ENCODE data around the gene RGSL1.
"Not testable (repeated sequence)": the region's sequence is repeated elsewhere in the genome, so short reads cannot be mapped to it uniquely, and the experiment has no call there.

The RGSL1 gene

GRCh38 chr1:182442333-182442732 lies 7.6 kb upstream of the RGSL1 start:
- TF ChIP-seq CTCF (IDR thresholded peaks at IDR 0.05; ENCODE audit: poor library complexity, severe bottlenecking) = no peak
- ATAC-seq (ENCODE audit: low read depth) = no peak
- Histone ChIP-seq H3K27ac (ENCODE audit: poor library complexity, severe bottlenecking) (no peak overlapping the region), H3K9me3 (ENCODE audit: severe bottlenecking) (no peaks in the 10 kb centered on the region), H3K4me3 (ENCODE audit: severe bottlenecking) (no peak overlapping the region), H3K4me1 (ENCODE audit: insufficient read depth, poor library complexity, severe bottlenecking) (no peaks in the 10 kb centered on the region), H3K36me3 (ENCODE audit: low read depth) (no peaks in the 10 kb centered on the region), H3K27me3 (ENCODE audit: insufficient read depth, poor library complexity, severe bottlenecking) (no peaks in the 10 kb centered on the region)
- no peak for DNase-seq (ENCODE audit: low spot score)

- no peak for TF ChIP-seq CTCF (IDR thresholded peaks at IDR 0.05; ENCODE audit: poor library complexity, severe bottlenecking)
- H3K4me1 ChIP-seq (ENCODE audit: insufficient read depth, poor library complexity, severe bottlenecking) = no peaks in the 10 kb centered on the region
- no peaks in the 10 kb centered on the region for H3K27me3 ChIP-seq (ENCODE audit: insufficient read depth, poor library complexity, severe bottlenecking)
- no peaks in the 10 kb centered on the region for H3K9me3 ChIP-seq (ENCODE audit: severe bottlenecking)
- no peak overlapping the region for H3K4me3 ChIP-seq (ENCODE audit: severe bottlenecking)
- no peaks in the 10 kb centered on the region for H3K36me3 ChIP-seq (ENCODE audit: low read depth)
- no peak overlapping the region for H3K27ac ChIP-seq (ENCODE audit: poor library complexity, severe bottlenecking)
- DNase-seq (ENCODE audit: low spot score) (no peak), ATAC-seq (ENCODE audit: low read depth) (no peak)
Observed at GRCh38 chr1:182444497-182444896, 5.4 kb upstream of the RGSL1 start.

- H3K27ac ChIP-seq (ENCODE audit: poor library complexity, severe bottlenecking) = no peak overlapping the region
- DNase-seq (ENCODE audit: low spot score) (no peak), ATAC-seq (ENCODE audit: low read depth) (peak; percentile 54; the same call in 1 of the 3 replicates)
- no peak overlapping the region for H3K4me3 ChIP-seq (ENCODE audit: severe bottlenecking)
- no peaks in the 10 kb centered on the region for H3K36me3 ChIP-seq (ENCODE audit: low read depth)
- TF ChIP-seq CTCF (IDR thresholded peaks at IDR 0.05; ENCODE audit: poor library complexity, severe bottlenecking) = peak; percentile 76
- H3K9me3 ChIP-seq (ENCODE audit: severe bottlenecking) = no peaks in the 10 kb centered on the region
- no peaks in the 10 kb centered on the region for H3K4me1 ChIP-seq (ENCODE audit: insufficient read depth, poor library complexity, severe bottlenecking)
- H3K27me3 ChIP-seq (ENCODE audit: insufficient read depth, poor library complexity, severe bottlenecking) = no peaks in the 10 kb centered on the region
Observed at GRCh38 chr1:182446033-182446669, 3.8 kb upstream of the RGSL1 start.

GRCh38 chr1:182447124-182447523 lies 2.8 kb upstream of the RGSL1 start:
- H3K9me3 ChIP-seq (ENCODE audit: severe bottlenecking); H3K36me3 ChIP-seq (ENCODE audit: low read depth); ATAC-seq (ENCODE audit: low read depth); H3K27me3 ChIP-seq (ENCODE audit: insufficient read depth, poor library complexity, severe bottlenecking); DNase-seq (ENCODE audit: low spot score); H3K4me1 ChIP-seq (ENCODE audit: insufficient read depth, poor library complexity, severe bottlenecking); H3K4me3 ChIP-seq (ENCODE audit: severe bottlenecking); H3K27ac ChIP-seq (ENCODE audit: poor library complexity, severe bottlenecking): not testable (repeated sequence)

GRCh38 chr1:182447660-182448059 lies 2.3 kb upstream of the RGSL1 start:
- Histone ChIP-seq H3K36me3 (ENCODE audit: low read depth) (no peaks in the 10 kb centered on the region), H3K27me3 (ENCODE audit: insufficient read depth, poor library complexity, severe bottlenecking) (no peaks in the 10 kb centered on the region), H3K4me1 (ENCODE audit: insufficient read depth, poor library complexity, severe bottlenecking) (no peaks in the 10 kb centered on the region), H3K4me3 (ENCODE audit: severe bottlenecking) (no peak overlapping the region), H3K27ac (ENCODE audit: poor library complexity, severe bottlenecking) (no peak overlapping the region), H3K9me3 (ENCODE audit: severe bottlenecking) (no peaks in the 10 kb centered on the region)
- TF ChIP-seq CTCF (IDR thresholded peaks at IDR 0.05; ENCODE audit: poor library complexity, severe bottlenecking) = no peak
- DNase-seq (ENCODE audit: low spot score) = no peak
- no peak for ATAC-seq (ENCODE audit: low read depth)
